Stomach (tissue), 4 donors: ENCODE measurements around the gene NXT1.

Experiments used
- EP300 ChIP-seq: sonication (generic); formaldehyde crosslinking; IDR thresholded peaks from one replicate; pipeline ENCODE4 v1.6.1; 2017; ENCODE audit warnings: antibody characterized with exemption
- POLR2A ChIP-seq, 4 donors: fragments of 450-650 bp; IDR thresholded peaks; one replicate each; pipeline ENCODE4 v1.6.1; 2016; ENCODE audit warnings: antibody characterized with exemption in 4 of 4, control low read depth in 2 of 4, mild to moderate bottlenecking in 1 of 4, moderate library complexity in 1 of 4
- TF ChIP-seq, protein P1 (sequence below), 7 experiments: fragments of 450-650 bp in 4 of 7; fragments of 200-600 bp in 3 of 7; sonication (generic) in 3 of 7; IDR thresholded peaks; one replicate each; pipeline ENCODE4 v1.5.1; 2016 to 2019; ENCODE audit warnings: antibody characterized with exemption in 7 of 7, control low read depth in 2 of 7, mild to moderate bottlenecking in 1 of 7

- TF ChIP-seq, protein P1, sequence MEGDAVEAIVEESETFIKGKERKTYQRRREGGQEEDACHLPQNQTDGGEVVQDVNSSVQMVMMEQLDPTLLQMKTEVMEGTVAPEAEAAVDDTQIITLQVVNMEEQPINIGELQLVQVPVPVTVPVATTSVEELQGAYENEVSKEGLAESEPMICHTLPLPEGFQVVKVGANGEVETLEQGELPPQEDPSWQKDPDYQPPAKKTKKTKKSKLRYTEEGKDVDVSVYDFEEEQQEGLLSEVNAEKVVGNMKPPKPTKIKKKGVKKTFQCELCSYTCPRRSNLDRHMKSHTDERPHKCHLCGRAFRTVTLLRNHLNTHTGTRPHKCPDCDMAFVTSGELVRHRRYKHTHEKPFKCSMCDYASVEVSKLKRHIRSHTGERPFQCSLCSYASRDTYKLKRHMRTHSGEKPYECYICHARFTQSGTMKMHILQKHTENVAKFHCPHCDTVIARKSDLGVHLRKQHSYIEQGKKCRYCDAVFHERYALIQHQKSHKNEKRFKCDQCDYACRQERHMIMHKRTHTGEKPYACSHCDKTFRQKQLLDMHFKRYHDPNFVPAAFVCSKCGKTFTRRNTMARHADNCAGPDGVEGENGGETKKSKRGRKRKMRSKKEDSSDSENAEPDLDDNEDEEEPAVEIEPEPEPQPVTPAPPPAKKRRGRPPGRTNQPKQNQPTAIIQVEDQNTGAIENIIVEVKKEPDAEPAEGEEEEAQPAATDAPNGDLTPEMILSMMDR (IDR thresholded peaks at IDR 0.05) = no peak
- TF ChIP-seq POLR2A (IDR thresholded peaks at IDR 0.05) = no peak
- no peak for TF ChIP-seq EP300
Observed at GRCh38 chr20:23311947-23312506, 38.6 kb upstream of the NXT1 start.
